Chondrocyte (in vitro differentiated cells): ENCODE results near the gene STPG1. TPM values are rescaled to one million over a fixed set of nuclear protein-coding genes. Genes with fewer than 3 reads are reported as not detected.

ENCODE experiments used
- DNase-seq: peaks from one replicate; pipeline ENCODE4 v3.0.0; 2021; ENCODE audit warnings: mixed read lengths, low spot score
- H3K27ac Mint-ChIP-seq: one replicate; pipeline ENCODE4 v1.8.0; 2021; ENCODE audit warnings: mild to moderate bottlenecking, moderate library complexity, mixed read lengths; ENCODE audit not compliant: unreplicated experiment
- H3K27me3 Mint-ChIP-seq: 2 replicates; pipeline ENCODE4 v1.8.0; 2021; ENCODE audit warnings: low read depth, mixed read lengths
- H3K36me3 Mint-ChIP-seq: 2 replicates; pipeline ENCODE4 v1.8.0; 2021; ENCODE audit warnings: low read depth, mixed read lengths
- H3K4me1 Mint-ChIP-seq: 2 replicates; pipeline ENCODE4 v1.8.0; 2021; ENCODE audit warnings: low read depth, mild to moderate bottlenecking, mixed read lengths
- H3K4me3 Mint-ChIP-seq: one replicate; pipeline ENCODE4 v1.8.0; 2021; ENCODE audit warnings: mild to moderate bottlenecking, moderate library complexity, mixed read lengths; ENCODE audit not compliant: unreplicated experiment
- H3K9me3 Mint-ChIP-seq: 2 replicates; pipeline ENCODE4 v1.8.0; 2021; ENCODE audit warnings: low read depth, mixed read lengths
- total RNA-seq: library from RNA; stranded (reverse); gene quantifications from 3 replicates; pipeline ENCODE4 v1.2.1, GENCODE V29; 2021
- TF ChIP-seq, protein P1 (sequence below): fragments of 200-600 bp; sonication (generic); IDR thresholded peaks from 2 replicates; pipeline ENCODE4 v1.5.0; 2021; ENCODE audit warnings: antibody characterized with exemption, mild to moderate bottlenecking, moderate library complexity

Gene STPG1
- total RNA-seq, 1 donor from 2014 or later, result 6.8 TPM

DNA sequence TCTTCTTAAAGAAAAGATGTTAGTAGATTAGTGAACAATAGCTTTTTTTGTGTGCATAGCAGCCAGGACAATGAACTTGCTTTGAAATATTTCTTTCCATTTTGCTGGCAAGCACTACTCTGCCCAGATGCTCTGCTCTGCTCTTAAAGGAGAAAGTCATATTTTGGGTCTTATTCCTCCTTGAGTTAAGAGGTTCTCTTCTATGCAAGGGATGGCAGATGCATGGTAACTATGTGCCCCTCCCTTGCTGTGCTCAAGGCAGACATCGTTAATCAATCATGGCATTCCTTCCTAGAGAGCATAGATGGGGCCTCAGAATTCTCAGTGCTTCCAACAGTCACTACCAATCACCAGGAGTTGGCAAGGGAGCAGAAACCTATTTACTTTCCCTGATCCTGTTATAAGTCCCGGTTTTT lies 29.7 kb upstream of the STPG1 start:
- H3K27ac Mint-ChIP-seq, result no peak overlapping the region
- no peaks in the 10 kb centered on the region for H3K27me3 Mint-ChIP-seq
- no peak for DNase-seq
- peaks cover 9% of the 10 kb centered on the region for H3K36me3 Mint-ChIP-seq
- H3K4me1 Mint-ChIP-seq, result peaks cover 6% of the 10 kb centered on the region
- TF ChIP-seq, protein P1, sequence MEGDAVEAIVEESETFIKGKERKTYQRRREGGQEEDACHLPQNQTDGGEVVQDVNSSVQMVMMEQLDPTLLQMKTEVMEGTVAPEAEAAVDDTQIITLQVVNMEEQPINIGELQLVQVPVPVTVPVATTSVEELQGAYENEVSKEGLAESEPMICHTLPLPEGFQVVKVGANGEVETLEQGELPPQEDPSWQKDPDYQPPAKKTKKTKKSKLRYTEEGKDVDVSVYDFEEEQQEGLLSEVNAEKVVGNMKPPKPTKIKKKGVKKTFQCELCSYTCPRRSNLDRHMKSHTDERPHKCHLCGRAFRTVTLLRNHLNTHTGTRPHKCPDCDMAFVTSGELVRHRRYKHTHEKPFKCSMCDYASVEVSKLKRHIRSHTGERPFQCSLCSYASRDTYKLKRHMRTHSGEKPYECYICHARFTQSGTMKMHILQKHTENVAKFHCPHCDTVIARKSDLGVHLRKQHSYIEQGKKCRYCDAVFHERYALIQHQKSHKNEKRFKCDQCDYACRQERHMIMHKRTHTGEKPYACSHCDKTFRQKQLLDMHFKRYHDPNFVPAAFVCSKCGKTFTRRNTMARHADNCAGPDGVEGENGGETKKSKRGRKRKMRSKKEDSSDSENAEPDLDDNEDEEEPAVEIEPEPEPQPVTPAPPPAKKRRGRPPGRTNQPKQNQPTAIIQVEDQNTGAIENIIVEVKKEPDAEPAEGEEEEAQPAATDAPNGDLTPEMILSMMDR, result no peak
- H3K4me3 Mint-ChIP-seq, result no peak overlapping the region
- H3K9me3 Mint-ChIP-seq, result no peaks in the 10 kb centered on the region

- Mint-ChIP-seq H3K9me3 (no peaks in the 10 kb centered on the region), H3K4me3 (no peak overlapping the region), H3K4me1 (peaks cover 10% of the 10 kb centered on the region), H3K27ac (no peak overlapping the region), H3K36me3 (peaks cover 9% of the 10 kb centered on the region), H3K27me3 (no peaks in the 10 kb centered on the region)
- TF ChIP-seq, protein P1, result no peak
- no peak for DNase-seq
These were observed 29.2 kb upstream of the STPG1 start for GRCh38 chr1:24442764-24443163.

DNA sequence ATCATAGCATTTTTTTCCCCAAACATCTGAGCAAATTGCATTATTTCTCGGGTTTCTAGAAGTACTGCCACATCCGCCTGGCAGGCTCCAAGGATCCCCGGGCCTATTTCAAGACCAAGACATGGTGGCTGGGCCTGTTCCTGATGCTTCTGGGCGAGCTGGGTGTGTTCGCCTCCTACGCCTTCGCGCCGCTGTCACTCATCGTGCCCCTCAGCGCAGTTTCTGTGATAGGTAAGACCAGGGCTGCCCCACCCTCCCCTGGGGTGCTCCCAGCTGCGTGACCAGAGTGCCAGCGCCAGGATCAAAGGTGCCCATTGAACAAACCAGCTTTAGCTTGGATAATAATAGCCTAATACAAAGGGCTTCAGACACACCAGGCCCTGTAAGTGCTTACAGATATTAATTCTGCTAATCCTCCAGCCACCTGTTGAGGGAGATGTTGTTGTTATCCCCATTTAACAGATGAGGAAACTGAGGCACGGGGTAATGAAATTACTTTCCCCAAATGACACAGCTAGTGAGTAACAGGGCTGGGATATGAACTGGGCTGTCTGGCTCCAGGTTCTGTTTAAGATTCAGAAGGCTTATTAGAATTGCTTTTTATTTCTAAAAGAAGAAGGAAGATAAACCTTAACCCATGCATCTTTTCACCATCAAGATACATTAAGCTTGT lies 28.6 kb upstream of the STPG1 start:
- no peak for DNase-seq
- Mint-ChIP-seq H3K9me3 (no peaks in the 10 kb centered on the region), H3K4me3 (no peak overlapping the region), H3K27me3 (no peaks in the 10 kb centered on the region), H3K4me1 (peaks cover 10% of the 10 kb centered on the region), H3K36me3 (peaks cover 8% of the 10 kb centered on the region), H3K27ac (no peak overlapping the region)
- TF ChIP-seq, protein P1, result no peak

DNA sequence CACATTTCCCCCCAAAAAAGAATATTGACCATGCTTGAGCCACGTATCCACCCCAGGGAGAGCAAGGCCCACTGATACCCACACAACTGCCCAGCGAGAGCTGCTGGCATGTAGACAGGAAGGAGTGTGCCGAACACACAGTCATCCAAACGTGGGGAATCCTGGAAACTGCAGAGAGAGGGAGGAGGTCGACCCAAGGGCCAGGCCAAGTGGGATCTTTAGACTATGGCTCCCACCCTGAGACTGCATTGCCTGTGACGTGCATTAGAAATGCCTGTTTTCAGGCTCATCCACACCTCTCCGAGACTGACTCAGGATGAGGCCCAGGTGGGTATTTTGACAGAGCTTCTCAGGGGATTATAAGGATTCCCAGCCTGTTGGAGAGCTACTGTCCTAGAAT lies 27.9 kb upstream of the STPG1 start:
- no peak overlapping the region for H3K4me3 Mint-ChIP-seq
- DNase-seq, result no peak
- no peaks in the 10 kb centered on the region for H3K27me3 Mint-ChIP-seq
- H3K9me3 Mint-ChIP-seq, result no peaks in the 10 kb centered on the region
- no peak overlapping the region for H3K27ac Mint-ChIP-seq
- TF ChIP-seq, protein P1, result no peak
- peaks cover 2% of the 10 kb centered on the region for H3K36me3 Mint-ChIP-seq
- H3K4me1 Mint-ChIP-seq, result peaks cover 10% of the 10 kb centered on the region

DNA sequence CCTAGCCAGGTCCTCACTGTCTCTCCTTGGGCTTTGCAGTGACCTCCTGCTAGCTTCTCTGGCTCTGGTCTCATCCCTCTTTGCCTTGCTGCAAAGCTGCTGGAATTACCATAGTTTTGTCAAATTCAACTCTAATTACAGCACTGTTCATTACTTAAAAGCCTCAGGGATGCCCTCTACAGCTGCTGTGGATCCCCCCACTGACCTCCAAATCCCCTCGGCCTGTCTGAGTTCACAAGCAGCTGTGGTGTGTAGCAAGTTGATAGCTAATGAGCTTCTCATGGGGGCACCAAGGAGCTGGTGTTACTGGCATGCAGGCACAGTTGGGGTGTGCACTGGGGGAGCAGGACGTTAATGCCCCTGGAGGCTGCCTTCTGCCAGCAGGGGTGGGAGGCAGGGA lies 26.9 kb upstream of the STPG1 start:
- Mint-ChIP-seq H3K9me3 (no peaks in the 10 kb centered on the region), H3K4me1 (peaks cover 10% of the 10 kb centered on the region), H3K4me3 (no peak overlapping the region), H3K27me3 (no peaks in the 10 kb centered on the region), H3K36me3 (peaks cover 3% of the 10 kb centered on the region), H3K27ac (no peak overlapping the region)
- TF ChIP-seq, protein P1, result no peak
- DNase-seq, result no peak
